T-helper 2 cell treated with Interferon-gamma antibody and Interleukin-4, amounts not matched to agents 5 μg/mL and 100 μg/mL, for 36 hours (primary cell): ENCODE measurements around the gene LYZL6.
"Not testable (repeated sequence)": the region's sequence is repeated elsewhere in the genome, so short reads cannot be mapped to it uniquely, and the experiment has no call there.

Experiments
- DNase-seq: peaks from one replicate; pipeline ENCODE4 v3.0.0; 2021; ENCODE audit warnings: low spot score
- H3K27ac Mint-ChIP-seq: one replicate; pipeline ENCODE4 v1.8.0; 2021; ENCODE audit warnings: mild to moderate bottlenecking, mixed read lengths
- H3K27me3 Mint-ChIP-seq: one replicate; pipeline ENCODE4 v1.8.0; 2021; ENCODE audit warnings: low read depth, mixed read lengths
- H3K36me3 Mint-ChIP-seq: one replicate; pipeline ENCODE4 v1.8.0; 2021; ENCODE audit warnings: low read depth, mixed read lengths
- H3K4me1 Mint-ChIP-seq: one replicate; pipeline ENCODE4 v1.8.0; 2021; ENCODE audit warnings: low read depth, mixed read lengths
- H3K4me3 Mint-ChIP-seq: one replicate; pipeline ENCODE4 v1.8.0; 2022; ENCODE audit warnings: mild to moderate bottlenecking, moderate library complexity, mixed read lengths
- H3K9me3 Mint-ChIP-seq: one replicate; pipeline ENCODE4 v1.8.0; 2021; ENCODE audit warnings: mixed read lengths

The LYZL6 gene

DNA sequence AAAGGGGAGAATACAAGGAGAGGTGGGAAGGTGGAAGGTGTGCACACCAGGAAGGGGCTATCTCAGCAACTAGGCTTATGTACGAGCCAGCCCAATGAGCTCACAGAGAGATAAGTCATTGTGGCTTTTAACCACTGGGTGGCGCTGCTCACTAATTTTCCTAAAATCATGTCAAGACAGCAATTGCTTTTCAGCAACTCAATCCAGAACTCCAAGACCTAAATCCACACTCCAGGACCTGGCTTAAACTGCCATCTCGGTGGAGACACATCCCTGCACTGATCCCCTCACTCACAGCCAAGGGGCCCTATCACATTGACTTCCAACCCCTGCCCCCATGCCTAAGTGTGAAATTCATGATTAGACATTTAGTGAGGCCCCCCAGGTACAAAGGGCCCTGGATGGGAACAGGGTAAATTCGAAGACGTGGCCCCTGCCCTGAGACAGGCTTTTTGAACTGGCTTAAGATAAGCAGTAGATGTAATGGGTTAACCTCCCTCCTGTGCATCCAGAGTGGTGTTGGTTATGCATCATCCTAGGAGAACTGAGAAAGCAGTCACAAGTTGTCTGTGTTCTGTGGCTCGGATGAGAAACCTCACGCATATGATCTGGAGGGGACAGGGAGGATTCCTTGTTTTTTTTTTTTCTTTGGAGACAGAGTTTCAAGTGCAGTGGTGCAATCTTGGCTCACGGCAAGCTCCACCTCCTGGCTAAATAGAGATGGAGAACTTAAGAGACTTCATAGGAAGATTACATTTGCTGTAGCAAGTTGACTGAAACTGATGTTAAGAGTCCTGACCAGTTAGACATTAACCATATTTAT is 26.3 kb upstream of the LYZL6 start:
- Mint-ChIP-seq H3K27me3 (peaks cover 12% of the 10 kb centered on the region), H3K27ac (no peak overlapping the region), H3K4me1 (peaks cover 3% of the 10 kb centered on the region), H3K36me3 (no peaks in the 10 kb centered on the region), H3K9me3 (no peaks in the 10 kb centered on the region), H3K4me3 (no peak overlapping the region)
- DNase-seq, result peak; percentile 45

DNA sequence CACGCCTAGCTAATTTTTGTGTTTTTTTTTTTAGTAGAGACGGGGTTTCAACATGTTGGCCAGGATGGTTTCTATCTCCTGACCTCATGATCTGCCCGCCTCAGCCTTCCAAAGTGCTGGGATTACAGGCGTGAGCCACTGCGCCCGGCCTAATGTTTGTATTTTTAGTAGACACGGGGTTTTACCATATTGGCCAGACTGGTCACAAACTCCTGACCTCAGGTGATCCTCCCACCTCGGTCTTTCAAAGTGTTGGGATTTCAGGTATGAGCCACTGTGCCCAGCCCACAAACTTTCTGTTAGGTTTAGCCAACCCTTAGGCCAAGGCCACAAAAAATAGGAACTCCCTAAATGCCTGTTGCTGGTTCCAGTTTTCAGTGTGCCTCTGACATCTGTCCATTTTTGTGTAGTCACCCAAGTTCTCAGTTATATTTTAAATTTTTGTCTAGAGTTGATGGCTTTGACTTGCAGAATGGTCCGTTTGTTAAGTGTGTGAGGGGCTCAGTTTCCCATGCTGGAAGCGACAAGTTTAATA is 25.1 kb upstream of the LYZL6 start:
- H3K4me1 Mint-ChIP-seq, result peaks cover 3% of the 10 kb centered on the region
- no peak overlapping the region for H3K27ac Mint-ChIP-seq
- no peaks in the 10 kb centered on the region for H3K9me3 Mint-ChIP-seq

GRCh38 chr17:35965272-35965671 is 21.8 kb upstream of the LYZL6 start:
- Mint-ChIP-seq H3K27ac (no peak overlapping the region), H3K9me3 (no peaks in the 10 kb centered on the region), H3K4me1 (peaks cover 3% of the 10 kb centered on the region), H3K36me3 (no peaks in the 10 kb centered on the region), H3K4me3 (no peak overlapping the region), H3K27me3 (peaks cover 16% of the 10 kb centered on the region)
- no peak for DNase-seq

More for the DNA sequence above, 25.1 kb upstream of the LYZL6 start:
- no peak for DNase-seq
- H3K36me3 Mint-ChIP-seq, result no peaks in the 10 kb centered on the region
- no peak overlapping the region for H3K4me3 Mint-ChIP-seq
- H3K27me3 Mint-ChIP-seq, result peaks cover 13% of the 10 kb centered on the region

- Mint-ChIP-seq H3K4me3 (no peak overlapping the region), H3K27ac (no peak overlapping the region), H3K9me3 (no peaks in the 10 kb centered on the region), H3K27me3 (peaks cover 25% of the 10 kb centered on the region), H3K36me3 (no peaks in the 10 kb centered on the region), H3K4me1 (peaks cover 3% of the 10 kb centered on the region)
- DNase-seq, result no peak
Observed at GRCh38 chr17:35963663-35964062, 20.1 kb upstream of the LYZL6 start.

DNA sequence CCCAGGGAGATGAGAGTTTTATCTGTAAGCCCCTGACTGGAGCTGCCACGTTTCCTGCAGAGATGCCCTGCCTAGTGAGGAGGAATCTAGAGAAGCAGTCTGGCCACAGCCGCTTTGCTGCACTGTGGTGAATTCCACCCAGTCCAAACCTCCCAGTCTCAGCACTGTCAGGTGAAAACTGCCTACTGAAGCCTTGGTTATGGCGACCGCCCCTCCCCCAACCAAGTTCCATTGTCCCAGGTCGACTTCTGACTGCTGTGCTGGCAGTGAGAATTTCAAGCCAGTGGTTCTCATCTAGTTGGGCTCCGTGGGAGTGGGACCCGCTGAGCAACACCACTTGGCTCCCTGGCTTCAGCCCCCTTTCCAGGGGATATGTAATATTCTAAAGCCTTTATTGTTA is 10.2 kb upstream of the LYZL6 start:
- H3K4me3 Mint-ChIP-seq, result no peak overlapping the region

DNA sequence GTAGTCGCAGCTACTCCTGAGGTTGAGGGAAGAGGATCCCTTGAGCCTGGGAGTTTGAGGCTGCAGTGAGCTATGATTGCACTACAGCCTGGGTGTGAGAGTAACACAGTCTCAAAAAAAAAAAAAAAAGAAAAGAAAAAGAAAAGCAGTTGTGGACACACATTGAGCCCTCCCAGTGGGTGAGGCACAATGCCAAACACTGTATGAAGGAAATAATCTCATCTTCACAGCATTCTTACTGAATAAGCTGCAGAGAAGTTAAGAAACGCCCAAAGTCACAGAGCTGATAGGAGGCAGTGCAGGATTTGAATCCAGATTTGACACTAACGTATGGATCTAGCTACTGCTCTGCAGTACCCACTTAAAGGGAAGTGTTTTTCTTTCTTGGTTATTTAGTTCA is 5.9 kb upstream of the LYZL6 start:
- Mint-ChIP-seq H3K4me1 (no peaks in the 10 kb centered on the region), H3K27ac (no peak overlapping the region), H3K9me3 (no peaks in the 10 kb centered on the region), H3K27me3 (peaks cover 9% of the 10 kb centered on the region), H3K4me3 (no peak overlapping the region), H3K36me3 (no peaks in the 10 kb centered on the region)
- no peak for DNase-seq

More for the DNA sequence above, 10.2 kb upstream of the LYZL6 start:
- H3K9me3 Mint-ChIP-seq, result no peaks in the 10 kb centered on the region
- H3K4me1 Mint-ChIP-seq, result no peaks in the 10 kb centered on the region
- no peak for DNase-seq
- H3K27ac Mint-ChIP-seq, result no peak overlapping the region
- H3K36me3 Mint-ChIP-seq, result no peaks in the 10 kb centered on the region
- peaks cover 32% of the 10 kb centered on the region for H3K27me3 Mint-ChIP-seq

DNA sequence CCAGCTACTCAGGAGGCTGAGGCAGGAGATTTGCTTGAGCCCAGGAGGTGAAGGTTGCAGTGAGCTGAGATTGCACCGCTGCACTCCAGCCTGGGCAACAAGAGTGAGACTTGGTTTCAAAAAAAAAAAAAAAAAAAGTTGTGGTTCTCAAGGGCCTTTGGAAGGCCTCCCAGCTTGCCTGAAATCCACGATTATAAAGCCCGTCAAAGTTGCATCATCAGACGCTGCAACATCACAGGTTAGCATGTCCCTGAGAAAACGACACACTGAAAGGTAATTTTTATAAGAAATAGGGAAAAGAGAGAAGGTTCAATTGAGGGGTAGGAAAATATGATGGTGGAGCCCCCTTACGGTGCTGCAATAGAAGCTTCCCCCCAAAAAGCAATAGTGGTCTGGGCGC is 4.6 kb upstream of the LYZL6 start:
- peaks cover 9% of the 10 kb centered on the region for H3K27me3 Mint-ChIP-seq
- no peaks in the 10 kb centered on the region for H3K36me3 Mint-ChIP-seq
- no peaks in the 10 kb centered on the region for H3K9me3 Mint-ChIP-seq
- no peak overlapping the region for H3K27ac Mint-ChIP-seq
- DNase-seq, result no peak
- no peak overlapping the region for H3K4me3 Mint-ChIP-seq
- H3K4me1 Mint-ChIP-seq, result no peaks in the 10 kb centered on the region

DNA sequence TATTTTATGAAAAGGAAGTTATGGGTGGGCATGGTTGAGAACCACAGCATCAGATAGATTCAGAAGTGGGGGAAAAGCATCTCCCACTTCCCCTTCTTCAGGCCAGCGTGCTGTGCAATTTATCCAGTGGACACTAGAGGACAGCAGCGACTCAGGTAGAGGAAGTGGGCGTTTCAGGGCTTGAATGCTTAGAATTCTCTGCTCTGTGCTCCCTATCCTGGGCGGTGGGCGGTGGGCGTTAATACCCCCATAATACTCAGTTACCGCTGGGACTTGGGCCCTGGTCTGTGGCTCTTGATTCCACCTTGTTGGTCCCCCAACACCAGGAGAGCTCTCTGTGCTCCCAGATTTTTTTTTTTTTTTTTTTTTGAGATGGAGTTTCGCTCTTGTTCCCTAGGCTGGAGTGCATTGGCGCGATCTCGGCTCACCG is 3.7 kb upstream of the LYZL6 start:
- Mint-ChIP-seq H3K27me3 (peaks cover 9% of the 10 kb centered on the region), H3K36me3 (no peaks in the 10 kb centered on the region), H3K27ac (no peak overlapping the region), H3K4me1 (no peaks in the 10 kb centered on the region), H3K9me3 (no peaks in the 10 kb centered on the region), H3K4me3 (no peak overlapping the region)
- peak; percentile 19 for DNase-seq

DNA sequence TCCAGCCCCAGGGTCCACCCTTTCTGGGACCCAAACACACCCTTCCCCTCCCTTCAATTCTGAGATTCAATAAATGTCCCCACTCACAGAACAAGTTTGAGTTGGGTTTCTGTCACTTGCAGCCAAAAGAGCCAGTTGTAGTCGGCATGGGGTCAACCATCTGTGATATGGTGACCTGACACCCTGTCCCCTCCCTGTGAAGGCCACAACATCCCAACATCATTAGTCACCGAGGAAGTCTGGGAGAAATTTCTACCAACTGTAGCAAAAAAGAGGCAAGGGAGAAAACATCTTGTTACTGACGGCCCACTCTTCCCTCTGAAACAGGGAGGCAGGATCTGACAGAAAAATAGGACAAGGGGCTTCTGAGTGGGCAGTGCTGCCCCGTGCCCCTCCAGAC is 638 bp upstream of the LYZL6 start:
- no peaks in the 10 kb centered on the region for H3K4me1 Mint-ChIP-seq
- no peak overlapping the region for H3K27ac Mint-ChIP-seq
- no peak for DNase-seq
- peaks cover 2% of the 10 kb centered on the region for H3K27me3 Mint-ChIP-seq
- H3K36me3 Mint-ChIP-seq, result no peaks in the 10 kb centered on the region
- no peak overlapping the region for H3K4me3 Mint-ChIP-seq
- no peaks in the 10 kb centered on the region for H3K9me3 Mint-ChIP-seq

GRCh38 chr17:35942588-35943186 is 826 bp downstream of the LYZL6 start:
- H3K4me3 Mint-ChIP-seq, result no peak overlapping the region
- peaks cover 5% of the 10 kb centered on the region for H3K27me3 Mint-ChIP-seq
- no peaks in the 10 kb centered on the region for H3K9me3 Mint-ChIP-seq
- H3K4me1 Mint-ChIP-seq, result no peaks in the 10 kb centered on the region
- H3K27ac Mint-ChIP-seq, result no peak overlapping the region
- no peaks in the 10 kb centered on the region for H3K36me3 Mint-ChIP-seq
- no peak for DNase-seq

DNA sequence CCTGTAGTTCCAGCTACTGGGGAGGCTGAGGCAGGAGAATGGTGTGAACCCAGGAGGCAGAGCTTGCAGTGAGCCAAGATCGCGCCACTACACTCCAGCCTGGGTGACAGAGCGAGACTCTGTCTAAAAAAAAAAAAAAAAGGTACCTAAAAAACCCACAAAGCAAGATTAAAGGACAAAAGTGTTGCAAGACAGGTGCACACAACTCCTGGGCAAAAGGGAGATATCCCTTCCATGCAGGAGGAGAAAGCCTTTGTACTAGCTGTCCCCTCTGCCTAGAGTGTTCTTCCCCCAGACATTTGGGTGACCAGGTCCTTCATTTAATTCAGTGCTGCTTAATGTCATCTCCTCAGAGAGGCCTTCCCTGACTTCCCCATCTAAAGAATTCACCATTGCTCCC is 5.0 kb downstream of the LYZL6 start:
- peaks cover 15% of the 10 kb centered on the region for H3K27me3 Mint-ChIP-seq
- H3K4me1 Mint-ChIP-seq, H3K27ac Mint-ChIP-seq, DNase-seq, H3K36me3 Mint-ChIP-seq, H3K9me3 Mint-ChIP-seq, H3K4me3 Mint-ChIP-seq: not testable (repeated sequence)

- no peak for DNase-seq
- H3K9me3 Mint-ChIP-seq, result no peaks in the 10 kb centered on the region
- H3K36me3 Mint-ChIP-seq, result no peaks in the 10 kb centered on the region
- no peak overlapping the region for H3K27ac Mint-ChIP-seq
- no peak overlapping the region for H3K4me3 Mint-ChIP-seq
- H3K4me1 Mint-ChIP-seq, result peaks cover 1% of the 10 kb centered on the region
- peaks cover 15% of the 10 kb centered on the region for H3K27me3 Mint-ChIP-seq
Observed at GRCh38 chr17:35936063-35936462, 7.5 kb downstream of the LYZL6 start.

DNA sequence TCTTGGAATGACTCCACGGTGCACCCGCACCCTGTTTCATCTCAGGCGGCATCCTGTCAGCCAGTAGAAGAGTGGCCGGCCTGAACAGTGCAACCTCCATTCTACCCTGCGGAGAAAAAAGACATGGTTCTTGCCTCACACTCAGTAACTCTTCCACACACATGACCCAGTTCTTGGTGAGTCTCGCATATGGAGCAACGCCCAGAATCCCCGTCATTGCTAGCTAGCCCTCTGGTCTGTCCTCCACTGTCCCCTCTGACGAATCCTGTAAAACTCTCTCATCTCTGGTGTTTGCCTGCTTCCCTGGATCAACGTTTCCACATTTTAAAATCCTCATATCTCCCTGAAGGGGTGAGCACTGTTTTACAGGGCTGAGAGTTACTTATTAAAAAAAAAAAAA is 8.8 kb downstream of the LYZL6 start:
- Mint-ChIP-seq H3K4me1 (peaks cover 10% of the 10 kb centered on the region), H3K27me3 (peaks cover 17% of the 10 kb centered on the region), H3K4me3 (no peak overlapping the region), H3K9me3 (no peaks in the 10 kb centered on the region), H3K36me3 (no peaks in the 10 kb centered on the region), H3K27ac (no peak overlapping the region)
- DNase-seq, result no peak

- peaks cover 21% of the 10 kb centered on the region for H3K4me1 Mint-ChIP-seq
- no peak overlapping the region for H3K27ac Mint-ChIP-seq
- no peak for DNase-seq
- peaks cover 7% of the 10 kb centered on the region for H3K36me3 Mint-ChIP-seq
- no peak overlapping the region for H3K4me3 Mint-ChIP-seq
- no peaks in the 10 kb centered on the region for H3K9me3 Mint-ChIP-seq
- H3K27me3 Mint-ChIP-seq, result peaks cover 14% of the 10 kb centered on the region
Observed at GRCh38 chr17:35932586-35932985, 10.9 kb downstream of the LYZL6 start.
